SU-DHL-6 (cell line): Measurements from ENCODE around the gene ACKR3.

Experiments used
- H2AFZ ChIP-seq: fragments of 200-600 bp; sonication (generic); 2 replicates; pipeline ENCODE4 v1.6.1; 2014; ENCODE audit warnings: low read depth, mild to moderate bottlenecking, moderate library complexity, mixed read lengths, antibody characterized with exemption, low read length; ENCODE audit not compliant: severe bottlenecking
- H3F3A ChIP-seq: fragments of 200-600 bp; shearing (Covaris generic); 2 replicates; pipeline ENCODE4 v1.6.0; 2016; ENCODE audit warnings: antibody characterized with exemption, mild to moderate bottlenecking; ENCODE audit not compliant: insufficient read depth
- H3K27ac ChIP-seq: fragments of 200-600 bp; sonication (generic); 2 replicates; pipeline ENCODE4 v1.5.1; 2016; ENCODE audit warnings: low read depth, mild to moderate bottlenecking, low read length, moderate library complexity, mixed read lengths
- H3K27me3 ChIP-seq: fragments of 200-600 bp; sonication (generic), shearing (Covaris generic); 2 replicates; pipeline ENCODE4 v1.6.0; 2014; ENCODE audit warnings: mild to moderate bottlenecking, low read length
- H3K36me3 ChIP-seq: fragments of 200-600 bp; sonication (generic); 2 replicates; pipeline ENCODE4 v1.6.1; 2014; ENCODE audit warnings: mild to moderate bottlenecking, low read length, mixed read lengths
- H3K4me2 ChIP-seq: fragments of 300-600, 200-600 bp; shearing (Covaris generic), sonication (generic); 2 replicates; pipeline ENCODE4 v1.6.0; 2014; ENCODE audit warnings: low read length, low read depth, mild to moderate bottlenecking; ENCODE audit not compliant: poor library complexity, severe bottlenecking
- H3K4me3 ChIP-seq: fragments of 200-600 bp; sonication (generic); 2 replicates; pipeline ENCODE4 v1.5.1; 2014; ENCODE audit warnings: antibody characterized with exemption, low read length, mild to moderate bottlenecking, mixed read lengths; ENCODE audit not compliant: insufficient read depth, poor library complexity, severe bottlenecking
- H3K79me2 ChIP-seq: fragments of 200-600 bp; sonication (generic); 2 replicates; pipeline ENCODE4 v1.6.1; 2014; ENCODE audit warnings: mild to moderate bottlenecking, low read length, moderate library complexity; ENCODE audit not compliant: insufficient read depth
- H3K9ac ChIP-seq: fragments of 200-600 bp; sonication (generic); 2 replicates; pipeline ENCODE4 v1.7.0; 2014; ENCODE audit warnings: mild to moderate bottlenecking, low read length
- H3K9me2 ChIP-seq: fragments of 200-600 bp; sonication (generic); replicated peaks from 2 replicates; pipeline ENCODE4 v1.6.1; 2014; ENCODE audit warnings: low read length; ENCODE audit not compliant: insufficient read depth
- H3K9me3 ChIP-seq: fragments of 200-600 bp; sonication (generic); 2 replicates; pipeline ENCODE4 v1.6.1; 2014; ENCODE audit warnings: low read length, mixed read lengths; ENCODE audit not compliant: insufficient read depth
- H4K20me1 ChIP-seq: fragments of 200-600 bp; sonication (generic); 2 replicates; pipeline ENCODE4 v1.6.1; 2014; ENCODE audit warnings: low read depth, mild to moderate bottlenecking, antibody characterized with exemption, low read length, moderate library complexity, mixed read lengths
- EZH2phosphoT487 ChIP-seq: fragments of 200-600 bp; sonication (generic), shearing (Covaris generic); conservative IDR thresholded peaks from 2 replicates; pipeline ENCODE4 v1.6.1; 2018; ENCODE audit warnings: mild to moderate bottlenecking, antibody characterized with exemption, low read length, moderate library complexity, mixed read lengths
- TF ChIP-seq, protein P1 (sequence below): fragments of 200-600 bp; sonication (generic); IDR thresholded peaks from one replicate; pipeline ENCODE4 v1.5.1; 2017; ENCODE audit warnings: antibody characterized with exemption, mild to moderate bottlenecking, low read length, moderate library complexity; ENCODE audit not compliant: insufficient read depth, poor library complexity, severe bottlenecking

ACKR3 gene

DNA sequence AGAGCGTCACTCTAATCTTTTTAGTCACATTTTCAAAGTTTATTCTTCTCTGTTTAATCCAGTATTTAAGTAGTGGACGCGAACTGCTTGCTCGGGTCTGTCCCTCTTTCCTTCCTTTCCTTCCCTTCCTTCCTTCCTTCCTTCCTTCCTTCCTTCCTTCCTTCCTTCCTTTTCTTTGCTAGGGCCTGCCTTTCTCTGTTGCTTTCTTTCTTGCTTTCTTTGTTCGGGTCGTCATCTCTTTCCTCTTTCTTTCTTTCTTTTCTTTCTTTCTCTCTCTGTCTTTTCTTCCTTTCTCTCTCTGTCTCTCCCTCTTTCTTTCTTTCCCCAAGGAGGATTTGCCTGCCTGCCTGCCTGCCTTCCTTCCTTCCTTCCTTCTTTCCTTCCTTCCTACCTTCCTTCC, 3.0 kb upstream of the ACKR3 start:
- no peaks in the 10 kb centered on the region for H3F3A ChIP-seq
- H3K79me2 ChIP-seq = no peaks in the 10 kb centered on the region
- no peak overlapping the region for H3K4me2 ChIP-seq
- no peak overlapping the region for H3K4me3 ChIP-seq
- no peak overlapping the region for H3K9ac ChIP-seq
- H4K20me1 ChIP-seq = no peaks in the 10 kb centered on the region
- H3K27me3 ChIP-seq = no peaks in the 10 kb centered on the region
- no peak overlapping the region for H3K27ac ChIP-seq
- no peak overlapping the region for H2AFZ ChIP-seq
- TF ChIP-seq, protein P1, sequence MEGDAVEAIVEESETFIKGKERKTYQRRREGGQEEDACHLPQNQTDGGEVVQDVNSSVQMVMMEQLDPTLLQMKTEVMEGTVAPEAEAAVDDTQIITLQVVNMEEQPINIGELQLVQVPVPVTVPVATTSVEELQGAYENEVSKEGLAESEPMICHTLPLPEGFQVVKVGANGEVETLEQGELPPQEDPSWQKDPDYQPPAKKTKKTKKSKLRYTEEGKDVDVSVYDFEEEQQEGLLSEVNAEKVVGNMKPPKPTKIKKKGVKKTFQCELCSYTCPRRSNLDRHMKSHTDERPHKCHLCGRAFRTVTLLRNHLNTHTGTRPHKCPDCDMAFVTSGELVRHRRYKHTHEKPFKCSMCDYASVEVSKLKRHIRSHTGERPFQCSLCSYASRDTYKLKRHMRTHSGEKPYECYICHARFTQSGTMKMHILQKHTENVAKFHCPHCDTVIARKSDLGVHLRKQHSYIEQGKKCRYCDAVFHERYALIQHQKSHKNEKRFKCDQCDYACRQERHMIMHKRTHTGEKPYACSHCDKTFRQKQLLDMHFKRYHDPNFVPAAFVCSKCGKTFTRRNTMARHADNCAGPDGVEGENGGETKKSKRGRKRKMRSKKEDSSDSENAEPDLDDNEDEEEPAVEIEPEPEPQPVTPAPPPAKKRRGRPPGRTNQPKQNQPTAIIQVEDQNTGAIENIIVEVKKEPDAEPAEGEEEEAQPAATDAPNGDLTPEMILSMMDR = no peak
- TF ChIP-seq EZH2phosphoT487 = no peak
- no peaks in the 10 kb centered on the region for H3K9me2 ChIP-seq
- H3K36me3 ChIP-seq = no peaks in the 10 kb centered on the region
- no peaks in the 10 kb centered on the region for H3K9me3 ChIP-seq

DNA sequence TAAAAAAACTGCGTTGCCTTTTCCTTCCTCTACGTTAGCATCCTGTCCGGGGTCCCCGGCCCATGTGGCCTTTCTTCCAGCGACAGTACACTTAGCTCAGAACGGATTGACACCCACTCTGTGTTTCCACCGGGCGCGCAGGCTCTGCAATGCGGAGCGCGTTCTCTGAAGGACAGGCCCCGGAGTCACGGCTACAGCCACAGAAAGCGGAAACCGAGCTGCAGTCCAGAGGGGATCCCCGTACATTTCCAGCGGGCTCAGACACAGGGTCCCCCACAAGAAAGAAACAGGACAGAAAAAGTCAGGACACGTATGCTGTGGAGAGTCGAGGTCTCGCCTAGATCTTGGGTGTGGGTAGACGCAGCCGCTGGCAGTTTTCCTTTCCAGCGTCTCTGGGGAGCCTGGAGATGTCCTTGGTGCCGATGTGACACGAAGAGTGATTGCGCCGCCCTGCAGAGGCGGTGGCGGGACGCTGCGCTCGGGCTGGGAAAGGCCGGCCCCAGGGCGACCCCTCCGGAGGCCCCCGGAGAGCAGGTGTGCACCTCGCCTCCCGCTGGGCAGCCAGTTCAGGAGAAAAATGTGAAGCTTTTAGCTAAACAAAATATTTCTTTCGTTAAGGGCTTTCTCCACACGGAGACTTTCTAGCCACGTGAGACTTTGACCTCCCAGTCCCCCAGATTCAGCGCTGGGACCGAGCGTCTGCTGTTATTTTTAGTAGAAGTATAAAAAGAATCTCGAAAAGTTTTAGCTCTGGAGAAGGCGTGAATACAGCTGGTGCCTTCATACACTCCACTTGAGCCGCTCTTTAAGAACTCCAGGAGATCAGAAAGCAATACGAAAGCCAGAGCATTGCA, 1.3 kb upstream of the ACKR3 start:
- H3K9me3 ChIP-seq = no peaks in the 10 kb centered on the region
- no peak overlapping the region for H2AFZ ChIP-seq
- TF ChIP-seq, protein P1 = no peak
- no peak for TF ChIP-seq EZH2phosphoT487
- H3K4me2 ChIP-seq = no peak overlapping the region
- H3K79me2 ChIP-seq = no peaks in the 10 kb centered on the region
- H3K27ac ChIP-seq = no peak overlapping the region
- no peaks in the 10 kb centered on the region for H3F3A ChIP-seq
- H3K4me3 ChIP-seq = no peak overlapping the region
- H4K20me1 ChIP-seq = no peaks in the 10 kb centered on the region
- no peaks in the 10 kb centered on the region for H3K36me3 ChIP-seq
- no peaks in the 10 kb centered on the region for H3K27me3 ChIP-seq
- H3K9me2 ChIP-seq = no peaks in the 10 kb centered on the region
- H3K9ac ChIP-seq = no peak overlapping the region

GRCh38 chr2:236568922-236569572, 578 bp upstream of the ACKR3 start:
- Histone ChIP-seq H3K79me2 (no peaks in the 10 kb centered on the region), H3K4me2 (no peak overlapping the region), H3K9me3 (no peaks in the 10 kb centered on the region), H3K4me3 (no peak overlapping the region), H3K27ac (no peak overlapping the region), H3K9ac (no peak overlapping the region), H3K9me2 (no peaks in the 10 kb centered on the region), H3F3A (no peaks in the 10 kb centered on the region), H4K20me1 (no peaks in the 10 kb centered on the region), H3K27me3 (no peaks in the 10 kb centered on the region), H2AFZ (no peak overlapping the region), H3K36me3 (no peaks in the 10 kb centered on the region)
- no peak for TF ChIP-seq EZH2phosphoT487
- TF ChIP-seq, protein P1 = no peak
